Fibroblast of lung (primary cell): Measurements from ENCODE around the gene SIT1. TPM values are rescaled to one million over a fixed set of nuclear protein-coding genes. Genes with fewer than 3 reads are reported as not detected.

ENCODE experiments used
- DNase-seq, 2 donors: peaks; one replicate each; pipeline versions ENCODE4 v3.0.0 to v3.0.0-alpha.2; 2010; ENCODE audit warnings: low read depth in 2 of 2
- H2AFZ ChIP-seq: 2 replicates; pipeline ENCODE4 v1.5.1; 2012; ENCODE audit warnings: low read length, control low read depth, inconsistent platforms
- H3K27ac ChIP-seq: 2 replicates; pipeline ENCODE4 v1.5.1; 2011; ENCODE audit warnings: low read length, control low read depth; ENCODE audit not compliant: insufficient read depth
- H3K27me3 ChIP-seq: 2 replicates; pipeline ENCODE4 v1.5.1; 2011; ENCODE audit warnings: mild to moderate bottlenecking, low read length; ENCODE audit not compliant: control insufficient read depth, insufficient read depth
- H3K36me3 ChIP-seq: 2 replicates; pipeline ENCODE4 v1.5.1; 2011; ENCODE audit warnings: low read length; ENCODE audit not compliant: control insufficient read depth, insufficient read depth
- H3K4me1 ChIP-seq: 2 replicates; pipeline ENCODE4 v1.5.1; 2011; ENCODE audit warnings: low read length; ENCODE audit not compliant: control insufficient read depth, insufficient read depth; ENCODE audit errors: extremely low read depth
- H3K4me2 ChIP-seq: 2 replicates; pipeline ENCODE4 v1.5.1; 2011; ENCODE audit warnings: low read length, control low read depth; ENCODE audit not compliant: insufficient read depth; ENCODE audit errors: extremely low read depth
- H3K4me3 ChIP-seq, 4 experiments: fragments of 200-600 bp in 1 of 4; sonication (generic) in 1 of 4; replicated peaks in 1 of 4; 2 replicates each; pipeline ENCODE4 v1.5.1; 2011 to 2016; ENCODE audit warnings: low read length in 4 of 4, low read depth in 3 of 4, mild to moderate bottlenecking in 3 of 4, control low read depth in 2 of 4, inconsistent platforms in 1 of 4, mixed read lengths in 1 of 4; ENCODE audit not compliant: insufficient read depth in 1 of 4; ENCODE audit errors: control extremely low read depth in 1 of 4
- H3K79me2 ChIP-seq: 2 replicates; pipeline ENCODE4 v1.5.1; 2012; ENCODE audit warnings: mild to moderate bottlenecking, low read length, inconsistent platforms; ENCODE audit not compliant: control insufficient read depth, insufficient read depth
- H3K9ac ChIP-seq: 2 replicates; pipeline ENCODE4 v1.5.1; 2011; ENCODE audit warnings: mild to moderate bottlenecking, low read length, control low read depth; ENCODE audit not compliant: insufficient read depth
- H3K9me3 ChIP-seq: 2 replicates; pipeline ENCODE4 v1.5.1; 2012; ENCODE audit warnings: low read depth, low read length; ENCODE audit not compliant: control insufficient read depth, insufficient read depth
- H4K20me1 ChIP-seq: 2 replicates; pipeline ENCODE4 v1.5.1; 2011; ENCODE audit warnings: low read length; ENCODE audit not compliant: control insufficient read depth, insufficient read depth; ENCODE audit errors: extremely low read depth
- EZH2 ChIP-seq: IDR thresholded peaks from 2 replicates; pipeline ENCODE4 v1.5.1; 2012; ENCODE audit warnings: low read length, control low read depth, mild to moderate bottlenecking; ENCODE audit errors: missing control alignments
- polyA plus RNA-seq, 2 donors: library from polyadenylated mRNA; depleted of rRNA in 1 of 2; stranded (reverse) in 1 of 2; unstranded in 1 of 2; fragments of >200 nt; gene quantifications; 2 replicates each; pipeline ENCODE4 v1.2.1, GENCODE V29; 2011 to 2012; ENCODE audit warnings: missing spikeins in 1 of 2
- total RNA-seq: library from RNA; depleted of rRNA; stranded (reverse); fragments of >200 nt; gene quantifications from 2 replicates; pipeline ENCODE4 v1.2.1, GENCODE V29; 2014
- TF ChIP-seq, protein P1 (sequence below), 2 donors: IDR thresholded peaks in 1 of 2; conservative IDR thresholded peaks in 1 of 2; 1 replicate in 1 of 2; 2 replicates in 1 of 2; pipeline ENCODE4 v1.5.1; 2011 to 2012; ENCODE audit warnings: low read length in 2 of 2, control low read depth in 1 of 2, inconsistent platforms in 1 of 2, low read depth in 1 of 2, mild to moderate bottlenecking in 1 of 2

SIT1 gene
- total and polyA plus RNA-seq, 2 donors (not counting 1 experiment from before 2014, with no cell fraction given) = 0.17 TPM; not detected in 1

DNA sequence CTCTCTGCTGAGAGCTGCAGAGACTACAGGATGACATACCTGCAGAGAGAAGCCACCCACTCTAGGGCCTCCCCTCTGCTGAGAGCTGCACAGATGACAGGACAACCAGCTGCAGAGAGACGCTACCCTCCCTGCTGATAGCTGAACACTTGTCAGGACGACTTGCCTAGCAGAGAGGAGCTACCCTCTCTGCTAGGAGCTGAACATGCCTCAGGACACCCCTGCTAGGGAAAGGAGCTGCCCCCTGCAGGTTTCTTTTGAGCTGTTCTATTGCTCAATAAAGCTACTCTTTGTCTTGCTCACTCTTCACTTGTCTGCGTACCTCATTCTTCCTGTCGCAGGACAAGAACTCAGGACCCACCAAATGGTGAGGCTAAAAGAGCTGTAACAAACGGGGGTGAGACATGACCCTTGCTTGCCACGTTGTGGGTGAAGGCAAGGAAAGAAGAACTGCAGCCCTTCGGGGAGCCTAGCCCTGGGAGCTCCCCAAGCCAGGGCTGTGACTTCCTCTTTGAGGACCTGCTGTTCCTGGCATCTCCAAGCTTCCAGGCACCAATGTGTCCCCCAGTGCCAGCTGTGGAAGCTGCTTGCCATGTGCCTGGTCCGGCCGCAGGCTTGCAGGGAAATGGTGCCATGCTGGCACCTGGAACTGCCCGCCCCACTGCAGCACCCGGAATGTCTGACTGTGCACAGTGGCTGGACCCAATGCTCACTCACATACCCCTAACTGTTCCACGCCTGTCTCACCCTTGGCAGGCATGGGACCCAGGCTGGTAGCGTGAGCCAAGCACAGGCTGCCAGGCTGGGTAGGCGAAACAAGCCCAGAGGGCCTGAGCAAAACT, 50.7 kb downstream of the SIT1 start:
- H2AFZ ChIP-seq = no peak overlapping the region
- H3K36me3 ChIP-seq = no peaks in the 10 kb centered on the region
- no peaks in the 10 kb centered on the region for H3K4me1 ChIP-seq
- no peak overlapping the region for H3K4me2 ChIP-seq
- H3K9ac ChIP-seq = no peak overlapping the region
- H3K79me2 ChIP-seq = no peaks in the 10 kb centered on the region
- DNase-seq = no peak
- no peaks in the 10 kb centered on the region for H4K20me1 ChIP-seq
- no peaks in the 10 kb centered on the region for H3K27me3 ChIP-seq
- H3K4me3 ChIP-seq = no peak overlapping the region
- H3K27ac ChIP-seq = no peak overlapping the region
- TF ChIP-seq, protein P1, sequence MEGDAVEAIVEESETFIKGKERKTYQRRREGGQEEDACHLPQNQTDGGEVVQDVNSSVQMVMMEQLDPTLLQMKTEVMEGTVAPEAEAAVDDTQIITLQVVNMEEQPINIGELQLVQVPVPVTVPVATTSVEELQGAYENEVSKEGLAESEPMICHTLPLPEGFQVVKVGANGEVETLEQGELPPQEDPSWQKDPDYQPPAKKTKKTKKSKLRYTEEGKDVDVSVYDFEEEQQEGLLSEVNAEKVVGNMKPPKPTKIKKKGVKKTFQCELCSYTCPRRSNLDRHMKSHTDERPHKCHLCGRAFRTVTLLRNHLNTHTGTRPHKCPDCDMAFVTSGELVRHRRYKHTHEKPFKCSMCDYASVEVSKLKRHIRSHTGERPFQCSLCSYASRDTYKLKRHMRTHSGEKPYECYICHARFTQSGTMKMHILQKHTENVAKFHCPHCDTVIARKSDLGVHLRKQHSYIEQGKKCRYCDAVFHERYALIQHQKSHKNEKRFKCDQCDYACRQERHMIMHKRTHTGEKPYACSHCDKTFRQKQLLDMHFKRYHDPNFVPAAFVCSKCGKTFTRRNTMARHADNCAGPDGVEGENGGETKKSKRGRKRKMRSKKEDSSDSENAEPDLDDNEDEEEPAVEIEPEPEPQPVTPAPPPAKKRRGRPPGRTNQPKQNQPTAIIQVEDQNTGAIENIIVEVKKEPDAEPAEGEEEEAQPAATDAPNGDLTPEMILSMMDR (conservative IDR thresholded peaks at IDR 0.05 in 1 of 2, IDR thresholded peaks at IDR 0.05 in 1 of 2; ENCODE audit: low read depth in 1 of 2, low read length in 2 of 2) = no peak
- no peak for TF ChIP-seq EZH2
- H3K9me3 ChIP-seq = no peaks in the 10 kb centered on the region

Other genes starting within 250 kb of the SIT1 start
- 10.0 and 15.5 TPM in 2 replicates for gene RUSC2, start 160.8 kb downstream of the SIT1 start, total RNA-seq
- gene RUSC2, start 160.8 kb downstream of the SIT1 start, polyA plus RNA-seq = 14.2 and 14.8 TPM in 2 replicates
- gene TESK1, start 45.7 kb downstream of the SIT1 start, total RNA-seq = 9.4 and 10.5 TPM in 2 replicates
- 12.0 and 12.5 TPM in 2 replicates for gene TESK1, start 45.7 kb downstream of the SIT1 start, polyA plus RNA-seq
- gene CD72, start 32.5 kb downstream of the SIT1 start, total RNA-seq = 1.0 and 2.8 TPM in 2 replicates
- 0.64 and 1.00 TPM in 2 replicates for gene CD72, start 32.5 kb downstream of the SIT1 start, polyA plus RNA-seq
- 67,954 and 162,287 TPM in 2 replicates for gene RMRP, start 7.1 kb upstream of the SIT1 start, total RNA-seq
- 75.4 and 110 TPM in 2 replicates for gene RMRP, start 7.1 kb upstream of the SIT1 start, polyA plus RNA-seq
- gene CCDC107, start 7.4 kb upstream of the SIT1 start, total RNA-seq = 15.4 and 20.6 TPM in 2 replicates
- gene CCDC107, start 7.4 kb upstream of the SIT1 start, polyA plus RNA-seq = 20.2 and 24.9 TPM in 2 replicates
- gene ARHGEF39, start 14.3 kb upstream of the SIT1 start, total RNA-seq = under 0.01 and 0.66 TPM in 2 replicates
- 0.77 and 3.9 TPM in 2 replicates for gene ARHGEF39, start 14.3 kb upstream of the SIT1 start, polyA plus RNA-seq
- 0.17 and 0.26 TPM in 2 replicates for gene CA9, start 23.0 kb upstream of the SIT1 start, total RNA-seq
- gene CA9, start 23.0 kb upstream of the SIT1 start, polyA plus RNA-seq = 0.59 TPM in 1 of 2 replicates, not detected in the other
- 696 and 1,003 TPM in 2 replicates for gene TPM2, start 39.0 kb upstream of the SIT1 start, total RNA-seq
- 1,280 and 1,927 TPM in 2 replicates for gene TPM2, start 39.0 kb upstream of the SIT1 start, polyA plus RNA-seq
- gene TLN1, start 81.3 kb upstream of the SIT1 start, total RNA-seq = 214 and 405 TPM in 2 replicates
- gene TLN1, start 81.3 kb upstream of the SIT1 start, polyA plus RNA-seq = 214 and 244 TPM in 2 replicates
- 64.7 and 70.2 TPM in 2 replicates for gene CREB3, start 81.7 kb upstream of the SIT1 start, total RNA-seq
- gene CREB3, start 81.7 kb upstream of the SIT1 start, polyA plus RNA-seq = 50.2 and 55.8 TPM in 2 replicates
- 21.8 and 23.9 TPM in 2 replicates for gene GBA2, start 98.3 kb upstream of the SIT1 start, total RNA-seq
- gene GBA2, start 98.3 kb upstream of the SIT1 start, polyA plus RNA-seq = 24.1 and 25.5 TPM in 2 replicates
- 10.5 and 14.9 TPM in 2 replicates for gene RGP1, start 98.4 kb upstream of the SIT1 start, total RNA-seq
- 17.4 and 18.0 TPM in 2 replicates for gene RGP1, start 98.4 kb upstream of the SIT1 start, polyA plus RNA-seq
- gene MSMP, start 103.3 kb upstream of the SIT1 start, total RNA-seq = not detected in 2 replicates
- not detected in 2 replicates for gene MSMP, start 103.3 kb upstream of the SIT1 start, polyA plus RNA-seq
- 23.6 and 47.4 TPM in 2 replicates for gene NPR2, start 140.7 kb upstream of the SIT1 start, total RNA-seq
- 26.3 and 34.1 TPM in 2 replicates for gene NPR2, start 140.7 kb upstream of the SIT1 start, polyA plus RNA-seq
- 1.0 and 1.3 TPM in 2 replicates for gene SPAG8, start 161.3 kb upstream of the SIT1 start, total RNA-seq
- gene SPAG8, start 161.3 kb upstream of the SIT1 start, polyA plus RNA-seq = 0.62 and 0.64 TPM in 2 replicates
- 24.9 and 34.2 TPM in 2 replicates for gene HINT2, start 164.1 kb upstream of the SIT1 start, total RNA-seq
- gene HINT2, start 164.1 kb upstream of the SIT1 start, polyA plus RNA-seq = 13.1 and 22.9 TPM in 2 replicates
- not detected in 2 replicates for gene FAM221B, start 177.8 kb upstream of the SIT1 start, total RNA-seq
- not detected in 2 replicates for gene FAM221B, start 177.8 kb upstream of the SIT1 start, polyA plus RNA-seq
- 2.1 and 3.0 TPM in 2 replicates for gene TMEM8B, start 178.3 kb upstream of the SIT1 start, total RNA-seq
- gene TMEM8B, start 178.3 kb upstream of the SIT1 start, polyA plus RNA-seq = 2.7 and 3.0 TPM in 2 replicates
- not detected in 2 replicates for gene OR13J1, start 219.5 kb upstream of the SIT1 start, total RNA-seq
- not detected in 2 replicates for gene OR13J1, start 219.5 kb upstream of the SIT1 start, polyA plus RNA-seq